ENCODE results near the gene ADAMTS14.

Gene ADAMTS14

GRCh38 chr10:70785190-70785589 is 112.9 kb downstream of the ADAMTS14 start, which contains the start of gene TBATA:
Gene TBATA (minus strand): TSS chr10:70785377. CDS start chr10:70783379, 1,998 bp downstream.
- Histone ChIP-seq H3K9me2 (replicated peaks; ENCODE audit: control insufficient read depth, low read length) (no peaks in the 10 kb centered on the region), H3K79me2 (ENCODE audit: control insufficient read depth, low read length) (no peaks in the 10 kb centered on the region), H3K27me3 (ENCODE audit: control insufficient read depth, low read length) (peaks cover 39% of the 10 kb centered on the region), H3K27ac (ENCODE audit: low read depth, low read length) (no peak within 1 kb of the TSS), H4K20me1 (ENCODE audit: control insufficient read depth, insufficient read depth, low read depth, low read length) (no peaks in the 10 kb centered on the region), H3F3A (ENCODE audit: control insufficient read depth, insufficient read depth) (no peaks in the 10 kb centered on the region), H3K9me3 (ENCODE audit: control insufficient read depth, insufficient read depth, low read length) (no peaks in the 10 kb centered on the region), H3K4me1 (ENCODE audit: control insufficient read depth, low read length) (no peaks in the 10 kb centered on the region), H3K4me3 (ENCODE audit: low read length) (no peak within 1 kb of the TSS), H3K36me3 (ENCODE audit: control insufficient read depth, low read length) (no peaks in the 10 kb centered on the region), H3K4me2 (ENCODE audit: low read length) (no peak within 1 kb of the TSS)
- TF ChIP-seq EZH2phosphoT487 (IDR thresholded peaks at IDR 0.05; ENCODE audit: borderline replicate concordance, low read length): no peak
- no peak for TF ChIP-seq CTCF (IDR thresholded peaks at IDR 0.05; ENCODE audit: low read depth, low read length, poor library complexity, severe bottlenecking)

GRCh38 chr10:70786799-70787415 is 114.6 kb downstream of the ADAMTS14 start:
- Histone ChIP-seq H3K9me3 (ENCODE audit: control insufficient read depth, insufficient read depth, low read length) (no peaks in the 10 kb centered on the region), H4K20me1 (ENCODE audit: control insufficient read depth, insufficient read depth, low read depth, low read length) (no peaks in the 10 kb centered on the region), H3K4me1 (ENCODE audit: control insufficient read depth, low read length) (no peaks in the 10 kb centered on the region), H3K36me3 (ENCODE audit: control insufficient read depth, low read length) (no peaks in the 10 kb centered on the region), H3K27me3 (ENCODE audit: control insufficient read depth, low read length) (peaks cover 54% of the 10 kb centered on the region), H3F3A (ENCODE audit: control insufficient read depth, insufficient read depth) (no peaks in the 10 kb centered on the region), H3K9me2 (replicated peaks; ENCODE audit: control insufficient read depth, low read length) (no peaks in the 10 kb centered on the region), H3K4me3 (ENCODE audit: low read length) (no peak overlapping the region), H3K27ac (ENCODE audit: low read depth, low read length) (no peak overlapping the region), H3K4me2 (ENCODE audit: low read length) (no peak overlapping the region), H3K79me2 (ENCODE audit: control insufficient read depth, low read length) (no peaks in the 10 kb centered on the region)
- no peak for TF ChIP-seq CTCF (IDR thresholded peaks at IDR 0.05; ENCODE audit: low read depth, low read length, poor library complexity, severe bottlenecking)

GRCh38 chr10:70791386-70792039 is 119.2 kb downstream of the ADAMTS14 start:
- Histone ChIP-seq H3K4me1 (ENCODE audit: control insufficient read depth, low read length) (no peaks in the 10 kb centered on the region), H3K4me2 (ENCODE audit: low read length) (no peak overlapping the region), H3K9me3 (ENCODE audit: control insufficient read depth, insufficient read depth, low read length) (no peaks in the 10 kb centered on the region), H3K9me2 (replicated peaks; ENCODE audit: control insufficient read depth, low read length) (no peaks in the 10 kb centered on the region), H3K79me2 (ENCODE audit: control insufficient read depth, low read length) (no peaks in the 10 kb centered on the region), H3K36me3 (ENCODE audit: control insufficient read depth, low read length) (no peaks in the 10 kb centered on the region), H3K27me3 (ENCODE audit: control insufficient read depth, low read length) (peaks cover 66% of the 10 kb centered on the region), H3F3A (ENCODE audit: control insufficient read depth, insufficient read depth) (no peaks in the 10 kb centered on the region), H3K27ac (ENCODE audit: low read depth, low read length) (no peak overlapping the region), H3K4me3 (ENCODE audit: low read length) (no peak overlapping the region), H4K20me1 (ENCODE audit: control insufficient read depth, insufficient read depth, low read depth, low read length) (no peaks in the 10 kb centered on the region)
- TF ChIP-seq EZH2phosphoT487 (IDR thresholded peaks at IDR 0.05; ENCODE audit: borderline replicate concordance, low read length) (no peak), CTCF (IDR thresholded peaks at IDR 0.05; ENCODE audit: low read depth, low read length, poor library complexity, severe bottlenecking) (no peak)

Data from DOHH2 (cell line).